HepG2 (cell line): Measurements from ENCODE around the gene SERPINA9. TPM values are rescaled to one million over a fixed set of nuclear protein-coding genes. Genes with fewer than 3 reads are reported as not detected.
A peak's percentile ranks its signal among the peaks of the same experiment; 100 is the strongest.

Experiments used
- ATAC-seq: fragments of 200-7000 bp; cut with Tn5 transposase; 3 replicates; pipeline ENCODE4 v1.9.1; 2020; ENCODE audit warnings: mild to moderate bottlenecking, moderate library complexity
- BruUV-seq: library from RNA; stranded (reverse); fragments of 400-500 nt; replicated peaks from 2 replicates; lab custom pipeline; 2021; lab: Mats Ljungman, UMichigan
- CTCF ChIA-PET: fragments of 300-600 bp; formaldehyde crosslinking; extraction: SDS; loops from one replicate; lab custom pipeline; 2021; ENCODE audit warnings: low total read pairs, inconsistent platforms, low intra/inter-chr PET ratio; lab: Yijun Ruan, JAX
- POLR2A ChIA-PET: fragments of 350-600 bp; sonication (Branson Sonifier 250); formaldehyde crosslinking; loops from one replicate; lab custom pipeline; 2020; ENCODE audit warnings: antibody characterized with exemption, inconsistent platforms; lab: Yijun Ruan, JAX
- DNase-seq: peaks from one replicate; pipeline ENCODE4 v3.0.0-alpha.2; 2015; ENCODE audit warnings: low spot score
- FAIRE-seq: peaks from 3 replicates; lab custom pipeline; 2011; peaks lifted over from hg19 to GRCh38; lab: Jason Lieb, UNC
- H2AFZ ChIP-seq: one replicate; pipeline ENCODE4 v1.6.1; 2011; ENCODE audit warnings: low read length, inconsistent platforms
- H3K27ac ChIP-seq: fragments of 300-600 bp; 3 replicates; pipeline ENCODE4 v1.8.0; 2011; ENCODE audit warnings: mixed run types, mild to moderate bottlenecking, mixed read lengths, low read length, inconsistent platforms; ENCODE audit not compliant: insufficient read depth; ENCODE audit errors: extremely low read length
- H3K27me3 ChIP-seq, 2 experiments: fragments of 200-600 bp in 1 of 2; 2 replicates in 1 of 2; 3 replicates in 1 of 2; pipeline versions ENCODE4 v1.6.0 to v1.8.0; 2011; ENCODE audit warnings: low read length in 2 of 2, mild to moderate bottlenecking in 2 of 2, moderate library complexity in 2 of 2, inconsistent platforms in 1 of 2; ENCODE audit not compliant: insufficient read depth in 2 of 2, control insufficient read depth in 1 of 2
- H3K36me3 ChIP-seq, 2 experiments: fragments of 200-600 bp in 1 of 2; replicated peaks in 1 of 2; 2 replicates in 1 of 2; 3 replicates in 1 of 2; pipeline versions ENCODE4 v1.5.1 to v1.8.0; 2011; ENCODE audit warnings: low read length in 2 of 2, inconsistent platforms in 1 of 2; ENCODE audit not compliant: insufficient read depth in 2 of 2, control insufficient read depth in 1 of 2
- H3K4me1 ChIP-seq: 2 replicates; pipeline ENCODE4 v1.5.1; 2012; ENCODE audit warnings: low read length, inconsistent platforms; ENCODE audit not compliant: insufficient read depth
- H3K4me2 ChIP-seq: 2 replicates; pipeline ENCODE4 v1.6.0; 2011; ENCODE audit warnings: low read depth, low read length, inconsistent platforms
- H3K4me3 ChIP-seq, 3 experiments: fragments of 200-600 bp in 1 of 3; sonication (generic), shearing (Covaris generic) in 1 of 3; replicated peaks in 1 of 3; 2 replicates each; pipeline ENCODE4 v1.5.1; 2011 to 2016; ENCODE audit warnings: low read length in 3 of 3, inconsistent platforms in 2 of 3, low read depth in 2 of 3, mild to moderate bottlenecking in 2 of 3, control low read depth in 1 of 3, mixed read lengths in 1 of 3; ENCODE audit not compliant: insufficient read depth in 1 of 3
- H3K79me2 ChIP-seq: one replicate; pipeline ENCODE4 v1.6.1; 2011; ENCODE audit warnings: low read length, inconsistent platforms; ENCODE audit not compliant: insufficient read depth
- H3K9ac ChIP-seq: 2 replicates; pipeline ENCODE4 v1.6.0; 2011; ENCODE audit warnings: mild to moderate bottlenecking, low read depth, low read length, inconsistent platforms; ENCODE audit not compliant: insufficient read depth
- H3K9me3 ChIP-seq: 2 replicates; pipeline ENCODE4 v1.5.1; 2012; ENCODE audit warnings: mild to moderate bottlenecking, low read length
- H4K20me1 ChIP-seq: 2 replicates; pipeline ENCODE4 v1.6.0; 2011; ENCODE audit warnings: inconsistent platforms, mild to moderate bottlenecking, low read length, moderate library complexity; ENCODE audit not compliant: insufficient read depth
- BORCS8-MEF2B ChIP-seq: sonication (generic); formaldehyde crosslinking; IDR thresholded peaks from 2 replicates; pipeline ENCODE4 v1.8.0; 2022; ENCODE audit warnings: mild to moderate bottlenecking, missing genetic modification reagents
- HMG20A ChIP-seq: IDR thresholded peaks from 2 replicates; pipeline ENCODE4 v1.6.1; 2016; ENCODE audit warnings: borderline replicate concordance
- NFE2L2 ChIP-seq: fragments of 150-350 bp; IDR thresholded peaks from 2 replicates; pipeline ENCODE4 v1.6.1; 2014; ENCODE audit warnings: low read length
- NR3C1 ChIP-seq: sonication (generic); formaldehyde crosslinking; IDR thresholded peaks from 2 replicates; pipeline ENCODE4 v1.4.0; 2020; ENCODE audit warnings: missing genetic modification reagents
- POLR2A ChIP-seq, 2 experiments: IDR thresholded peaks; 2 replicates each; pipeline ENCODE4 v1.6.1; 2011; ENCODE audit warnings: low read depth in 2 of 2, low read length in 2 of 2, mild to moderate bottlenecking in 1 of 2, moderate library complexity in 1 of 2; ENCODE audit not compliant: insufficient read depth in 1 of 2
- SNAPC2 ChIP-seq: sonication (generic); formaldehyde crosslinking; IDR thresholded peaks from 2 replicates; pipeline ENCODE4 v1.8.1; 2022; ENCODE audit warnings: mild to moderate bottlenecking, missing genetic modification reagents
- ZNF234 ChIP-seq: sonication (generic); formaldehyde crosslinking; conservative IDR thresholded peaks from 2 replicates; pipeline ENCODE4 v1.5.1; 2020; ENCODE audit warnings: mild to moderate bottlenecking, missing genetic modification reagents
- ZNF496 ChIP-seq: sonication (generic); formaldehyde crosslinking; IDR thresholded peaks from 2 replicates; pipeline ENCODE4 v1.8.1; 2023; ENCODE audit warnings: mild to moderate bottlenecking, moderate library complexity, missing genetic modification reagents; ENCODE audit not compliant: insufficient replicate concordance
- ZNF563 ChIP-seq: sonication (generic); formaldehyde crosslinking; IDR thresholded peaks from 2 replicates; pipeline ENCODE4 v1.8.0; 2022; ENCODE audit warnings: mild to moderate bottlenecking, moderate library complexity, missing genetic modification reagents
- WGBS: methylation state at CpG from one replicate; pipeline ENCODE4 v1.1.6; 2017; ENCODE audit warnings: low lambda C conversion rate; 5-methylcytosine and 5-hydroxymethylcytosine counted together
- in situ Hi-C: cut with HindIII; loops from 2 replicates; pipeline ENCODE4 v1.10.0; 2017; ENCODE audit warnings: low pct_unique_long_range_greater_than_20kb; ENCODE audit not compliant: extremely low pct_ligation_motif_present
- intact Hi-C: fragments of 100-400 bp; cut with micrococcal nuclease; formaldehyde crosslinking; loops from one replicate; pipeline ENCODE4 v1.10.0; 2022; ENCODE audit not compliant: unreplicated experiment
- polyA plus RNA-seq, 8 experiments: library from polyadenylated mRNA; depleted of rRNA in 3 of 8; stranded (reverse) in 7 of 8; unstranded in 1 of 8; fragments of >200 nt; fragmentation: Illumina TruSeq in 4 of 8; extraction: Trizol in 4 of 8; gene quantifications; 2 replicates each; pipeline versions ENCODE4 v1.2.1 to v1.2.3, GENCODE V29; 2011 to 2016; ENCODE audit warnings: low read depth in 4 of 8, missing spikeins in 1 of 8, mixed read lengths in 1 of 8; ENCODE audit not compliant: insufficient read depth in 1 of 8
- total RNA-seq, 5 experiments: library from RNA; depleted of rRNA; stranded (reverse); fragments of >200 nt; fragmentation: Illumina TruSeq; extraction: Trizol; gene quantifications; 2 replicates each; pipeline ENCODE4 v1.2.3, GENCODE V29; 2016; ENCODE audit warnings: low read depth in 1 of 5
- TF ChIP-seq, protein P1 (sequence below): IDR thresholded peaks from 2 replicates; pipeline ENCODE4 v1.6.1; 2016
- TF ChIP-seq, protein P2 (sequence below): sonication (generic); formaldehyde crosslinking; IDR thresholded peaks from 2 replicates; pipeline ENCODE4 v1.4.0; 2020; ENCODE audit warnings: mild to moderate bottlenecking, missing genetic modification reagents, borderline replicate concordance
- TF ChIP-seq, protein P3 (sequence below): sonication (generic); formaldehyde crosslinking; IDR thresholded peaks from 2 replicates; pipeline ENCODE4 v1.8.0; 2022; ENCODE audit warnings: missing genetic modification reagents, mild to moderate bottlenecking, inconsistent platforms, borderline replicate concordance
- TF ChIP-seq, protein P4 (sequence below): sonication (generic); formaldehyde crosslinking; IDR thresholded peaks from 2 replicates; pipeline ENCODE4 v1.4.0; 2020; ENCODE audit warnings: mild to moderate bottlenecking, low read depth, missing genetic modification reagents
- TF ChIP-seq, protein P5 (sequence below): sonication (generic); formaldehyde crosslinking; IDR thresholded peaks from 2 replicates; pipeline ENCODE4 v1.4.0; 2020; ENCODE audit warnings: missing genetic modification reagents, low read depth, mild to moderate bottlenecking, borderline replicate concordance

The SERPINA9 gene
- total and polyA plus RNA-seq, 2 of the 13 experiments (the other 11 are each of a cell fraction or from before 2014, with no cell fraction given): 0.21 TPM; not detected in 1

DNA sequence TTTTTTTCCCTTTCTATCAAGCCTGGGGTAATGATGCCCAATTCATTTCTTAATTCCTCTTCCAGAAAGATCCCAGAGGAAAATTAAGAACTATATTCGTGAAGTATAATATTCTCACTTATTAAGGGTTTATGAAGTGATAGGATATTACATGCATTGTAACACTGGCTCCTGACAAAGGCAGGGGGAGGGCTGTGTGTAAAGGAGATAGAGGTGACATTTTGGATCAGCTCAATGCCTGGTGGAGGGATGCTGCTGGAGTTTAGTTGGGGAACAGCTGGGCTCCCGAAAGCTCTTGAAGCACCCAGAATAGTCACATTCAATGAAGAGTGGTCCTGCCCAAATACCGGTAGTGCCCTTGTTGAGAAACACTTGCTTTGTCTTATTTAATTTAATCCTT is 24.2 kb downstream of the SERPINA9 start:
- no peaks in the 10 kb centered on the region; a peak in 1 of 5 replicates for H3K27me3 ChIP-seq
- H3K4me1 ChIP-seq: peaks cover 95% of the 10 kb centered on the region
- no TSS peak for BruUV-seq
- POLR2A ChIA-PET: interaction anchor here (0.9 to 2.3 kb wide), 13 partner anchors 10 to 148 kb away, joined by 3 to 15 read pairs (median 6); no protein-coding TSS in a partner anchor
- H2AFZ ChIP-seq: no peak overlapping the region
- ATAC-seq (peak; percentile 9; the same call in 2 of the 3 replicates), DNase-seq (no peak), FAIRE-seq (no peak)
- peaks cover 0 to 12% of the 10 kb centered on the region in 2 experiments; a peak in 4 of 5 replicates for H3K36me3 ChIP-seq
- peak overlapping the region; percentile 99 for H3K9ac ChIP-seq
- intact Hi-C loops (loop anchor here (1.0 kb wide), 1 partner anchor 34 kb away; no protein-coding TSS in a partner anchor), in situ Hi-C loops (no loop called here)
- 7% methylated on average over 3 of the region's 3 CpGs for WGBS
- no peaks in the 10 kb centered on the region for H4K20me1 ChIP-seq
- H3K4me3 ChIP-seq: peak overlapping the region; percentile 63 to 79 (median 73)
- H3K9me3 ChIP-seq: no peaks in the 10 kb centered on the region
- H3K79me2 ChIP-seq: peaks cover 48% of the 10 kb centered on the region
- H3K4me2 ChIP-seq: peak overlapping the region; percentile 93
- H3K27ac ChIP-seq: peak overlapping the region; percentile 99
- CTCF ChIA-PET: interaction anchor here (1.3 kb wide), 1 partner anchor 11 kb away, joined by 6 read pairs; no protein-coding TSS in a partner anchor
- TF ChIP-seq, protein P1, sequence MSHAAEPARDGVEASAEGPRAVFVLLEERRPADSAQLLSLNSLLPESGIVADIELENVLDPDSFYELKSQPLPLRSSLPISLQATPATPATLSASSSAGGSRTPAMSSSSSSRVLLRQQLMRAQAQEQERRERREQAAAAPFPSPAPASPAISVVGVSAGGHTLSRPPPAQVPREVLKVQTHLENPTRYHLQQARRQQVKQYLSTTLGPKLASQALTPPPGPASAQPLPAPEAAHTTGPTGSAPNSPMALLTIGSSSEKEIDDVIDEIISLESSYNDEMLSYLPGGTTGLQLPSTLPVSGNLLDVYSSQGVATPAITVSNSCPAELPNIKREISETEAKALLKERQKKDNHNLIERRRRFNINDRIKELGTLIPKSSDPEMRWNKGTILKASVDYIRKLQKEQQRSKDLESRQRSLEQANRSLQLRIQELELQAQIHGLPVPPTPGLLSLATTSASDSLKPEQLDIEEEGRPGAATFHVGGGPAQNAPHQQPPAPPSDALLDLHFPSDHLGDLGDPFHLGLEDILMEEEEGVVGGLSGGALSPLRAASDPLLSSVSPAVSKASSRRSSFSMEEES: peak; percentile 10; the same call in 1 of the 2 replicates
- TF ChIP-seq POLR2A (IDR thresholded peaks at IDR 0.05; ENCODE audit: insufficient read depth in 1 of 2, low read depth in 2 of 2, low read length in 2 of 2): peak in 1 of 2 experiments; percentile 52; a peak in 1 of 4 replicates
- no peak for TF ChIP-seq NR3C1 (CRISPR knock-in tag)
- no peak for TF ChIP-seq ZNF496 (CRISPR knock-in tag)
- TF ChIP-seq, protein P2, sequence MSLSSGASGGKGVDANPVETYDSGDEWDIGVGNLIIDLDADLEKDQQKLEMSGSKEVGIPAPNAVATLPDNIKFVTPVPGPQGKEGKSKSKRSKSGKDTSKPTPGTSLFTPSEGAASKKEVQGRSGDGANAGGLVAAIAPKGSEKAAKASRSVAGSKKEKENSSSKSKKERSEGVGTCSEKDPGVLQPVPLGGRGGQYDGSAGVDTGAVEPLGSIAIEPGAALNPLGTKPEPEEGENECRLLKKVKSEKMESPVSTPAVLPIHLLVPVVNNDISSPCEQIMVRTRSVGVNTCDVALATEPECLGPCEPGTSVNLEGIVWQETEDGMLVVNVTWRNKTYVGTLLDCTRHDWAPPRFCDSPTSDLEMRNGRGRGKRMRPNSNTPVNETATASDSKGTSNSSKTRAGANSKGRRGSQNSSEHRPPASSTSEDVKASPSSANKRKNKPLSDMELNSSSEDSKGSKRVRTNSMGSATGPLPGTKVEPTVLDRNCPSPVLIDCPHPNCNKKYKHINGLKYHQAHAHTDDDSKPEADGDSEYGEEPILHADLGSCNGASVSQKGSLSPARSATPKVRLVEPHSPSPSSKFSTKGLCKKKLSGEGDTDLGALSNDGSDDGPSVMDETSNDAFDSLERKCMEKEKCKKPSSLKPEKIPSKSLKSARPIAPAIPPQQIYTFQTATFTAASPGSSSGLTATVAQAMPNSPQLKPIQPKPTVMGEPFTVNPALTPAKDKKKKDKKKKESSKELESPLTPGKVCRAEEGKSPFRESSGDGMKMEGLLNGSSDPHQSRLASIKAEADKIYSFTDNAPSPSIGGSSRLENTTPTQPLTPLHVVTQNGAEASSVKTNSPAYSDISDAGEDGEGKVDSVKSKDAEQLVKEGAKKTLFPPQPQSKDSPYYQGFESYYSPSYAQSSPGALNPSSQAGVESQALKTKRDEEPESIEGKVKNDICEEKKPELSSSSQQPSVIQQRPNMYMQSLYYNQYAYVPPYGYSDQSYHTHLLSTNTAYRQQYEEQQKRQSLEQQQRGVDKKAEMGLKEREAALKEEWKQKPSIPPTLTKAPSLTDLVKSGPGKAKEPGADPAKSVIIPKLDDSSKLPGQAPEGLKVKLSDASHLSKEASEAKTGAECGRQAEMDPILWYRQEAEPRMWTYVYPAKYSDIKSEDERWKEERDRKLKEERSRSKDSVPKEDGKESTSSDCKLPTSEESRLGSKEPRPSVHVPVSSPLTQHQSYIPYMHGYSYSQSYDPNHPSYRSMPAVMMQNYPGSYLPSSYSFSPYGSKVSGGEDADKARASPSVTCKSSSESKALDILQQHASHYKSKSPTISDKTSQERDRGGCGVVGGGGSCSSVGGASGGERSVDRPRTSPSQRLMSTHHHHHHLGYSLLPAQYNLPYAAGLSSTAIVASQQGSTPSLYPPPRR: no peak
- TF ChIP-seq, protein P3, sequence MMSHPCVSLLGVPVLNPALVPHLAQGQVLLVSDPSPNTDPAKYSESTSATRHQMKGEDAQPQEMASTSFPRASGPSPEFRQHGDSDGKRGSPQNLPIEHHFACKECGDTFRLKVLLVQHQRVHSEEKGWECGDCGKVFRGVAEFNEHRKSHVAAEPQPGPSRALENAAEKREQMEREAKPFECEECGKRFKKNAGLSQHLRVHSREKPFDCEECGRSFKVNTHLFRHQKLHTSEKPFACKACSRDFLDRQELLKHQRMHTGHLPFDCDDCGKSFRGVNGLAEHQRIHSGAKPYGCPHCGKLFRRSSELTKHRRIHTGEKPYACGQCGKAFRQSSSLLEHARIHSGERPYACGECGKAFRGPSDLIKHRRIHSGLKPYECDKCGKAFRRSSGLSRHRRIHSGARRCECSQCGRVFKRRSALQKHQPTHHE (CRISPR knock-in tag): no peak
- TF ChIP-seq NFE2L2: no peak
- TF ChIP-seq HMG20A: no peak
- peak; percentile 56; the same call in 1 of the 2 replicates for TF ChIP-seq SNAPC2 (CRISPR knock-in tag)
- no peak for TF ChIP-seq ZNF563 (CRISPR knock-in tag)
- 0 out of 2 replicates have a peak, but pooled peaks have one; percentile 25 for TF ChIP-seq ZNF234 (CRISPR knock-in tag)
- TF ChIP-seq BORCS8-MEF2B (CRISPR knock-in tag): peak; percentile 33; the same call in 1 of the 2 replicates
- TF ChIP-seq, protein P4, sequence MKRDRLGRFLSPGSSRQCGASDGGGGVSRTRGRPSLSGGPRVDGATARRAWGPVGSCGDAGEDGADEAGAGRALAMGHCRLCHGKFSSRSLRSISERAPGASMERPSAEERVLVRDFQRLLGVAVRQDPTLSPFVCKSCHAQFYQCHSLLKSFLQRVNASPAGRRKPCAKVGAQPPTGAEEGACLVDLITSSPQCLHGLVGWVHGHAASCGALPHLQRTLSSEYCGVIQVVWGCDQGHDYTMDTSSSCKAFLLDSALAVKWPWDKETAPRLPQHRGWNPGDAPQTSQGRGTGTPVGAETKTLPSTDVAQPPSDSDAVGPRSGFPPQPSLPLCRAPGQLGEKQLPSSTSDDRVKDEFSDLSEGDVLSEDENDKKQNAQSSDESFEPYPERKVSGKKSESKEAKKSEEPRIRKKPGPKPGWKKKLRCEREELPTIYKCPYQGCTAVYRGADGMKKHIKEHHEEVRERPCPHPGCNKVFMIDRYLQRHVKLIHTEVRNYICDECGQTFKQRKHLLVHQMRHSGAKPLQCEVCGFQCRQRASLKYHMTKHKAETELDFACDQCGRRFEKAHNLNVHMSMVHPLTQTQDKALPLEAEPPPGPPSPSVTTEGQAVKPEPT (CRISPR knock-in tag): no peak
- TF ChIP-seq, protein P5, sequence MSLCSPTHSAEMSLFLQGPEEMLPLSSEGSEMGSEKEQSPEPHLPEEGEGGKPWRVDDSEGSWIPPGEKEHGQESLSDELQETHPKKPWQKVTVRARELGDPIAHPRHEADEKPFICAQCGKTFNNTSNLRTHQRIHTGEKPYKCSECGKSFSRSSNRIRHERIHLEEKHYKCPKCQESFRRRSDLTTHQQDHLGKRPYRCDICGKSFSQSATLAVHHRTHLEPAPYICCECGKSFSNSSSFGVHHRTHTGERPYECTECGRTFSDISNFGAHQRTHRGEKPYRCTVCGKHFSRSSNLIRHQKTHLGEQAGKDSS (CRISPR knock-in tag): no peak
